Measurements from ENCODE around the gene RHBG. TPM values are rescaled to one million over a fixed set of nuclear protein-coding genes. Genes with fewer than 3 reads are reported as not detected.

The RHBG gene
- total and polyA plus RNA-seq, 8 donors, result 2.2 to 4.9 (median 3.5) TPM; not detected in 2

DNA sequence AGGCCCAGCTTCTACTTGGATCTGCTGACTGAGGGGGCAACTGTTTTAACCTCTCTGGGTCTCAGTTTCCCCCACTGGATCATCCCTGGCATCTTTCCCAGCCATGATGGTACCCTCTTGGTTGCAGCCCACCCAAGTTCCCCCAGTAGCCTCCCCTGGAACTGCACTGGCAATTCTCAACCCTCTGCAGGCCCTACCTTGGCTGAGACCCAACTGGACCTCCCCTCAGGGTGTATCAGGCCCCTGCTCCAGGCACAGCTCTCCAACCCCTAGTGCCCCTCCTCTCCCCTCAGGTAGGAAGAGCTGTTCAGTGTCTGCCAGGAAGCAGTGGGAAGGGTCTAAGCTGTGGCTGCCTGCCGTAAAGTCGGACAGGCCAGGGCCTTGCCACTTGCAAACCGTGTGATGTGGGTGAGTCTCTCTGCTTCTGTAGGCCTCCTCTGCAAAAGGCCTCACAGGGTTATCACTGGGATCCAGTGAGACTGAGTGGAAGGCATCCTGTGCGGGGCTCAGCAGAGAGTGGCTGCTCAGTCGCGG lies 32.1 kb downstream of the RHBG start:
- no peak overlapping the region for H3K4me3 ChIP-seq
- intact Hi-C loops (cut with DNase I), result no loop called here
- DNase-seq, result no peak
- H3K27ac ChIP-seq, result no peak overlapping the region
- TF ChIP-seq, protein P1, sequence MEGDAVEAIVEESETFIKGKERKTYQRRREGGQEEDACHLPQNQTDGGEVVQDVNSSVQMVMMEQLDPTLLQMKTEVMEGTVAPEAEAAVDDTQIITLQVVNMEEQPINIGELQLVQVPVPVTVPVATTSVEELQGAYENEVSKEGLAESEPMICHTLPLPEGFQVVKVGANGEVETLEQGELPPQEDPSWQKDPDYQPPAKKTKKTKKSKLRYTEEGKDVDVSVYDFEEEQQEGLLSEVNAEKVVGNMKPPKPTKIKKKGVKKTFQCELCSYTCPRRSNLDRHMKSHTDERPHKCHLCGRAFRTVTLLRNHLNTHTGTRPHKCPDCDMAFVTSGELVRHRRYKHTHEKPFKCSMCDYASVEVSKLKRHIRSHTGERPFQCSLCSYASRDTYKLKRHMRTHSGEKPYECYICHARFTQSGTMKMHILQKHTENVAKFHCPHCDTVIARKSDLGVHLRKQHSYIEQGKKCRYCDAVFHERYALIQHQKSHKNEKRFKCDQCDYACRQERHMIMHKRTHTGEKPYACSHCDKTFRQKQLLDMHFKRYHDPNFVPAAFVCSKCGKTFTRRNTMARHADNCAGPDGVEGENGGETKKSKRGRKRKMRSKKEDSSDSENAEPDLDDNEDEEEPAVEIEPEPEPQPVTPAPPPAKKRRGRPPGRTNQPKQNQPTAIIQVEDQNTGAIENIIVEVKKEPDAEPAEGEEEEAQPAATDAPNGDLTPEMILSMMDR (IDR thresholded peaks at IDR 0.05), result no peak
- peaks cover 0 to 74% of the 10 kb centered on the region in 2 donors for H3K27me3 ChIP-seq
- no peak for ATAC-seq
- no peaks in the 10 kb centered on the region for H3K9me3 ChIP-seq
- no peaks in the 10 kb centered on the region for H3K36me3 ChIP-seq
- no peaks in the 10 kb centered on the region for H3K4me1 ChIP-seq

- no peaks in the 10 kb centered on the region for H3K36me3 ChIP-seq
- no peaks in the 10 kb centered on the region for H3K4me1 ChIP-seq
- intact Hi-C loops (cut with DNase I), result no loop called here
- peaks cover 0 to 74% of the 10 kb centered on the region in 2 donors for H3K27me3 ChIP-seq
- DNase-seq (no peak), ATAC-seq (no peak)
- TF ChIP-seq, protein P1 (IDR thresholded peaks at IDR 0.05), result no peak
- no peak overlapping the region for H3K4me3 ChIP-seq
- H3K27ac ChIP-seq, result no peak overlapping the region
- no peaks in the 10 kb centered on the region for H3K9me3 ChIP-seq
Measured at GRCh38 chr1:156401681-156402081, 32.7 kb downstream of the RHBG start.

DNA sequence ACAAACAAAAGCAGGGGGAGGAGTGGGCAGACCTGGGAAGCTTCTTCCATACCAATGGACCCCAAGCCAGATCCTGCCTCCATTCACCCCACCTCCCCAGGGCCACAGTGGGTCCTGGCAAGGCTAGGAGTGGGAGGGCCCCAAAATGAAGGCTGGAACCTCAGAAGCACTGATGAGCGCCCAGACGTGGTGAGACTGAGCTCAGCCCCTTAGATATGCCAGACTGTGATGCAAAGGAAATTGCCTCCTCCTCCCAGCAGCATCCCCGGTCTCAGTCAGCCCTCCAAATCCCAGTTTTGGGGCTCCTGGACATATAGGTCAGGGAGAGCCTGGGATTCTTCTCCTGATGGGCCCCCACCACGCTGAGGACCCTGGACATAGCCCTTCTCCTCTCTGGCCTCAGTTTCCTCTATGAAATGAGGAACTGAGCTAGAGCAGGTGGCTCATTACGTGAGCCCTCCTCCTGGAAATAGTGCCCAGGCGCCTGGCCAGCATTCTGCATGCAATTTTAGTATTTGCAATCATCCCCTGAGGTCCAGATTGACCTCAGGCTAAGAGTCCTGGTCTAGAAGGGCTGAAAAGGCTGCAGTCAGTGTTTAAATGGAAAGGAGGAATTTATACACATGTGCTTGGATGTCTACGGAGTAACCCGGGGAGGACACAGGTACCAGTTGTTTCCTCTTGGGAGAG lies 33.5 kb downstream of the RHBG start:
- DNase-seq (no peak), ATAC-seq (no peak)
- no peak overlapping the region for H3K4me3 ChIP-seq
- no peak overlapping the region for H3K27ac ChIP-seq
- no peaks in the 10 kb centered on the region for H3K9me3 ChIP-seq
- intact Hi-C loops (cut with DNase I), result no loop called here
- H3K4me1 ChIP-seq, result no peaks in the 10 kb centered on the region
- peaks cover 0 to 81% of the 10 kb centered on the region in 2 donors for H3K27me3 ChIP-seq
- H3K36me3 ChIP-seq, result no peaks in the 10 kb centered on the region
- TF ChIP-seq, protein P1 (IDR thresholded peaks at IDR 0.05), result no peak

GRCh38 chr1:156405670-156406069 lies 36.7 kb downstream of the RHBG start:
- H3K36me3 ChIP-seq, result no peaks in the 10 kb centered on the region
- H3K27me3 ChIP-seq, result peaks cover 0 to 98% of the 10 kb centered on the region in 2 donors
- no peak overlapping the region for H3K4me3 ChIP-seq
- H3K27ac ChIP-seq, result no peak overlapping the region
- DNase-seq, result peak in 1 of 4 donors; percentile 17
- no peaks in the 10 kb centered on the region for H3K4me1 ChIP-seq
- no peaks in the 10 kb centered on the region for H3K9me3 ChIP-seq
- intact Hi-C loops (cut with DNase I), result no loop called here
- TF ChIP-seq, protein P1 (IDR thresholded peaks at IDR 0.05), result no peak
- no peak for ATAC-seq

- DNase-seq (no peak), ATAC-seq (no peak)
- intact Hi-C loops (cut with DNase I), result no loop called here
- peaks cover 0 to 98% of the 10 kb centered on the region in 2 donors for H3K27me3 ChIP-seq
- no peaks in the 10 kb centered on the region for H3K36me3 ChIP-seq
- no peak overlapping the region for H3K4me3 ChIP-seq
- H3K9me3 ChIP-seq, result no peaks in the 10 kb centered on the region
- no peak overlapping the region for H3K27ac ChIP-seq
- H3K4me1 ChIP-seq, result no peaks in the 10 kb centered on the region
- TF ChIP-seq, protein P1 (IDR thresholded peaks at IDR 0.05), result no peak
Measured at GRCh38 chr1:156406251-156406650, 37.2 kb downstream of the RHBG start.

All from left lung (tissue), 10 donors.